ENCODE measurements around the gene TWSG1. TPM values are rescaled to one million over a fixed set of nuclear protein-coding genes. Genes with fewer than 3 reads are reported as not detected.

Gene TWSG1
- total and polyA plus RNA-seq, 2 donors (not counting 3 experiments of a cell fraction or from before 2014, with no cell fraction given) = 52.4 to 57.4 TPM

- Histone ChIP-seq H3K27me3 (ENCODE audit: control insufficient read depth in 2 of 2, insufficient read depth in 2 of 2, low read length in 2 of 2) (no peaks in the 10 kb centered on the region), H4K20me1 (replicated peaks; ENCODE audit: control insufficient read depth, extremely low read depth, insufficient read depth, low read length) (no peaks in the 10 kb centered on the region), H3K4me1 (ENCODE audit: control insufficient read depth, extremely low read depth, insufficient read depth, low read length) (peaks cover 25% of the 10 kb centered on the region), H3K36me3 (ENCODE audit: control insufficient read depth in 2 of 2, extremely low read depth in 1 of 2, insufficient read depth in 2 of 2, low read length in 2 of 2) (no peaks in the 10 kb centered on the region), H3K4me3 (replicated peaks in 1 of 3; ENCODE audit: insufficient read depth in 1 of 3, low read depth in 1 of 3, low read length in 3 of 3) (no peak overlapping the region), H3K9me1 (replicated peaks; ENCODE audit: control insufficient read depth, extremely low read depth, insufficient read depth, low read length) (no peaks in the 10 kb centered on the region), H3K9me3 (replicated peaks; ENCODE audit: control insufficient read depth, insufficient read depth, low read length) (no peaks in the 10 kb centered on the region), H3K79me2 (ENCODE audit: control insufficient read depth, insufficient read depth, low read length) (no peaks in the 10 kb centered on the region), H3K9ac (replicated peaks; ENCODE audit: extremely low read depth, insufficient read depth, low read length) (no peak overlapping the region), H3K4me2 (ENCODE audit: insufficient read depth, low read length) (no peak overlapping the region), H3K27ac (ENCODE audit: insufficient read depth, low read depth, low read length) (peak overlapping the region; percentile 99), H2AFZ (ENCODE audit: low read depth, low read length) (no peak overlapping the region)
- no peak for FAIRE-seq
- intact Hi-C loops (cut with micrococcal nuclease) = loop anchor here (2.0 to 10.0 kb wide), 4 partner anchors 71 to 701 kb away; partner anchors contain the start of genes MTCL1 and TWSG1
- DNase-seq (ENCODE audit: low read depth, low spot score) = no peak
- dilution Hi-C loops (cut with MboI; ENCODE audit: extremely low pct_ligation_motif_present, low sequenced_read_pairs) = no loop called here
- ChIA-PET CTCF (interaction anchor here (1.6 kb wide), 1 partner anchor 40 kb away, joined by 4 read pairs; no protein-coding TSS in a partner anchor), POLR2A (no interaction called here)
- BruUV-seq (replicated peaks) = no TSS peak
- no peak for TF ChIP-seq FOS (IDR thresholded peaks at IDR 0.05; ENCODE audit: borderline replicate concordance, insufficient read depth, low read length)
- TF ChIP-seq JUN (IDR thresholded peaks at IDR 0.05; ENCODE audit: borderline replicate concordance, insufficient read depth, insufficient read length, low read depth) = no peak
- TF ChIP-seq GATA2 (IDR thresholded peaks at IDR 0.05; ENCODE audit: insufficient read depth, insufficient read length, low read depth, low read length) = no peak
- TF ChIP-seq EZH2 (IDR thresholded peaks at IDR 0.05; ENCODE audit: borderline replicate concordance, low read depth, low read length, severe bottlenecking) = no peak
- no peak for TF ChIP-seq MAX (IDR thresholded peaks at IDR 0.05; ENCODE audit: insufficient read depth, insufficient read length)
- no peak for TF ChIP-seq CTCF (IDR thresholded peaks at IDR 0.05; ENCODE audit: extremely low read depth in 1 of 2, insufficient read depth in 1 of 2, low read depth in 1 of 2, low read length in 2 of 2)
- TF ChIP-seq MYC (IDR thresholded peaks at IDR 0.05; ENCODE audit: low read depth, low read length) = no peak
- no peak for TF ChIP-seq POLR2AphosphoS5 (IDR thresholded peaks at IDR 0.05; ENCODE audit: insufficient read depth, low read depth, low read length)
- no peak for TF ChIP-seq POLR2A (IDR thresholded peaks at IDR 0.05; ENCODE audit: low read depth, low read length)
These were observed 71.4 kb downstream of the TWSG1 start for GRCh38 chr18:9405977-9406376.
